ENCODE measurements around the gene EXOC4.
A peak's percentile ranks its signal among the peaks of the same experiment; 100 is the strongest.

EXOC4 gene

DNA sequence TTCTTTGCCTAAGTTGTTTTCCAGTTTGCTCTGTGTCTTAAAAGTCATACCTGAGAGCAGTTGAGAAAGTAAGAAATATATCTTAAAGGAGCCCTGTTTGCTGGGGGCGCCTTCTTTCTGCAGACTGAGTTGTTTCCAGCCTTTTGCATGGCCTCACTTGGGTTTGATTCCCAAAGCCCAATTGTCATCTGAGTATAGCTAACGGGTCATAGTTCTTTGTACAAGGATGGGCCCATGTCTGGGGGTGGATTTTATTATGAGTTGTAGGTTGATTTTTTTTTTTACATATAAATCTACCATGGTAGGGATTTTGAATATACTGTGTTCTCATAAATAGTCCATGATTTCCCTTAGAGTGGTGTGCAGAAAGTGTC lies 555.6 kb downstream of the EXOC4 start:
- DNase-seq, result no peak

DNA sequence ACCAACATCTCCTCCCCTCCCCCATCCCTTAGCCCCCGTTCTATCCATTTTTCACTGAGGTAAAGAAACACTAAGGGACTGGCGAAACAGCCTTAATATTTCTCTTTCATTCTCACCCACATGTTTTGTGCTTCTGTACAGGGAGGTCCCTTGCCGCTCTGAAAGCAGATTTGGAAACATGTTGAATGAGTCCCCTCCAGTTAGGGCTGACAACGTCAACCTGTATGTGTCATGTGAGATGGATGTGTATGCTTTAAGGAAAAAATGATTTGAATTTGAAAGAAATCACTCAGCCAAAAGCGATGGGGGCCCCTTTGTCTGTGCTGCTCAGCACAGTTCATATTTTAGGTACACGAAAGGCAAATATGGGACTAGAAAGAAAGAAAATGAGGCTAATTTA lies 560.0 kb downstream of the EXOC4 start:
- no peak for DNase-seq

DNA sequence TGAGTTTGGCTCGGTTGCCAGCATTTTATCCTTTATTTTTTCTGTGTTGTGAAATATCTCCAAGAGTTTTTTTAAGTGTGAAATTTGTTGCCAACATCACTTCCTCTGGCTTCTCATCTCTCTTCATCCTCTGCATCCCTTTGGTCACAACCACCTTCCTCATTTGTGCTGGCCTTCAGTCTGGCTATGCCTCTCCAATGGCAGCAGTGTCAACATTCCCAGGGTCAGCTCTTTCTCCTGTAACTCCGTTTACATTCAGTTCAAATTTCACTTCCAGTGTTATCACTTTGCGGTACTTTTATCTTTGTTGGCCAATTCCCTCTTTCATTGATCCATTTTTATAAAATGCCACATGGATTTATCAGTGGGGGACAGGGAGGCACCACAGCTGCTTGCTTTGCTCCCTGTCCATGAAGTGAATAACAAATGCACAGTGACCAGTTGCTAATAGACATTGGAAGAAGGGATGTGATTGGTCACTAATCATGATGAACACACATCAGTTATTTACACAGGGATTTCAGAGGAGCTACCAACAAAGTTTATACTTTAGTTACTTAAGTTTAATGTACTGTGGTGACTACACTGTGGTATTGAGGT lies 562.8 kb downstream of the EXOC4 start:
- DNase-seq, result no peak

DNA sequence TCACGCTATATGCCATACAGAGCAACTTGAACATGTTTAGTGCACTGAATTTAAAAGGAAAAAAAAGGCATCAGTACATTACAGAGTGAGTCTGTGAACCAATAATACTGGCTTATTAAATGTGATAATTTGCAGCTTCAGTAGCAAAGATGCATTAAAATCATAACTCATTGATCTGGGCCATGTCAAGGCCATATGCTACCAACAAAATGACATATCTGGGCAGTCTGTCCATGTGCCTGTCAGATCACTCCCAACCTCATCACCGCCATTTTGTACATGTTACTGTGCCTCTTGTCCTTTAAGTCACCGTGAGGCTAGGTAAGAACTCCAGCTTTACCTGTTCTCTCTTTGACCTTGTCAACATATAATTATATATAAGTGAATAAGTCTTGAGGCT lies 566.8 kb downstream of the EXOC4 start:
- DNase-seq, result no peak

DNA sequence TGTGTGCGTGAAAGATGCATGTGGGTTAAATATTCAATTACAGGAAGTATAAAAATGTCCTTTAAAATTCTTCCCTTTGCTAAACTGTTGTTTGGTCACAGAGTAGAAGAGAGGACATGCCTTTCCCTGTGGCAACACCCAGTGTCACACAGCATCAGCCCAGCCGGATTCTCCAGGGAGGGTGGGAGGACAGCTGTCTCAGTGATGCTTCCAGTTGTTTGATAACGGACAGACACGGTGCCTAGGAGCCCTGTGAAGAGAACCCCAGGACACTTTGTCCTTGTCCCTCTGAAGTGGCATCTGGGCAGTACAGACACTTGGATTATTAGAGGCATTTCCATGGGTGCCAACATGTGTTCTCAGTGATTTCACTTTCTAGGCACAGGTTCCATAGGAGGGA lies 567.7 kb downstream of the EXOC4 start:
- no peak for DNase-seq

DNA sequence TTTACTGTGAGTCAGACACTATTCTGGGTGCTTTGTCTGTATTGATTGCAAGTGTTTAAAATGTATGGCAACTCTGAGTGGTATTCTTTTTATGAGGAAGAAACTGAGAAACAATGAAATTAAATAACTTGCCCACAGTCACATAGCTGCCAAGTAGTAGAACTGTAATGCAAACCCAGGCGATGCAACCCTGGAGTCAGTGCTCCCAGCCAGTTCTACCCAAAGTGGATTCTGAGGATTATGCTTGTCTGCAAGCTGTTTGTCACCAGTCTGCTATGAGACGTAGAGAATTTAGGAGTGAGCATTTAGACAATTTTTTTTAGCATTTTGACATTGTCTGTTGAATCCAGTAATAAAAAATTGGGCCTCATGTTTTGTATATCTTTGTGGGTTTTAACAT lies 568.3 kb downstream of the EXOC4 start:
- no peak for DNase-seq

DNA sequence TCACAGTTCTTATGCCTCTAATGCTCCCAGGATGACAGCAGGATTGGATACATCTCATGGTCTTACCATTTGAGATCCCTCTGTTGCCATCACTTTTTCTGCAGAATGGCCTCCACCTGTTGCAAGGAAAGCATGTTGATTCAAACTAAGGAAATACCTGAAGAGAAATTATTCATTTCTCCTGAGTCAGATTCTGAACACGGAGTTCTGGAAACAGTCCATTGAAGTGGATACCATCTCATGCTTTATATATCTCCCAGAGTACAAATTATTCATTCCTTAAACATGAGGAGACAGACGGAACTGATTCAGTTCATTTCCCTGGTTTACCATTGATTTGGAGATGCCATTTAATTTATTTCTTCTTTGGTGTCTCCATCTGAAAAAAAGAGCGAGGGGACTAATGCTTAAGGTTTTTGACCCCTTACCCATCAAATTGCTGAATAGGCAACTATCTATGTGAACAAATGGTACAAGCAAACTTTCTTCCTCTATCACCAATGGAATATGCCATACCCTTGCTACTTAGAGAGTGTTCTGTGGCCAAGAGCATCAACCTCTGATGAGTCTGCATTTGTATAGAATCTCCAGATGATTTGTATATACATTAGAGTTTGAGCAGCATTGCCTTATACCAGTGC lies 569.2 kb downstream of the EXOC4 start:
- no peak for DNase-seq

DNA sequence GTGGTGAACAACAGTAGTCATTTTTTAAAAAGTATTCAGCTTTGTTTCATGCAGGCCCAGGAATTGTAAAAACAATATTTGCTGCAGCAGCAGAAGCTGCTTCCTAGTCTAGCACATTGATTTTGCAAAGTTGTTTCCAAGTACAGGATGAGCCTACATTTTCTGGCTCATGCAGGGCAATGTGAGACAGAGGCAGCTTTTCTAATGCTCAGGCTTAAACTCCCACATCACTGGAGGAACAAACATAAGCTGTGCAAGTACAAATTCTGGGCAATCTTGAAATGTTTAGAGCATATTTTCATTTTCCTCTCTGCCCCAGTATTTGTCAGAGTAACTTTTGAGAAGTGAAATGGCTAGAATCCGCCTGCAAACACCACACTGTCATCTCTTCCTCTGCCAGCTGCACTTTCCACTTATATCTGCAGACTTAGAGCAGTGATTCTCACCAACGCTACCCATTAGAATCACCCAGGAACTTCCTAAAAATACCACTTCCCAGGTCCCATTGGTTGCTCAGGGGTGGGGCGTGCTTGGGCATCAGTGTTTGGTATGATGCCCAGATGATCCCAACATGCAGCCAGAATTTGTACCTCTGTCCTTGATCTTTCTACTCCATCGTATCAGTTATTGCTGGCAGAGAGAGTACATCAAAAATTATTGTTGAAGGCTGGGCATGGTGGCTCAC lies 570.1 kb downstream of the EXOC4 start:
- DNase-seq, result no peak

DNA sequence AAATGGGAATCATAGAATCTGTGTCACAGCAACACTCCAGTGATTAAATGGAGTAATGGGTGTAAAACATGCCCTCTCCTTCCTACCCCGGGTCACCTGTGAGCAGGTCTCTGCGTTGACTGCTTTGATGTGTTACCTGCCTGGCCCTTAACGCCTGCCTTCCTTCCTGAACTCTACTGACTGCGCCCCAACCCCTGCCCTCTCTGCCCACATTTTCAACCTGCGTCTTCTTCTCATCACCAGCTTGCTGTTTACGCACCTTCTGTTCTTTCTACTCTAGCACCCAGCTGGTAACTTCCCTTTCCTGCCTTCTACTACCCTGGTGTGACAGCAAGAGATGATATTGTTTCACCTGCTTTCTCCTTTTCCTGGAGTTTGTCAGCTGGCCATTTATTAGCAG lies 571.3 kb downstream of the EXOC4 start:
- DNase-seq, result no peak

DNA sequence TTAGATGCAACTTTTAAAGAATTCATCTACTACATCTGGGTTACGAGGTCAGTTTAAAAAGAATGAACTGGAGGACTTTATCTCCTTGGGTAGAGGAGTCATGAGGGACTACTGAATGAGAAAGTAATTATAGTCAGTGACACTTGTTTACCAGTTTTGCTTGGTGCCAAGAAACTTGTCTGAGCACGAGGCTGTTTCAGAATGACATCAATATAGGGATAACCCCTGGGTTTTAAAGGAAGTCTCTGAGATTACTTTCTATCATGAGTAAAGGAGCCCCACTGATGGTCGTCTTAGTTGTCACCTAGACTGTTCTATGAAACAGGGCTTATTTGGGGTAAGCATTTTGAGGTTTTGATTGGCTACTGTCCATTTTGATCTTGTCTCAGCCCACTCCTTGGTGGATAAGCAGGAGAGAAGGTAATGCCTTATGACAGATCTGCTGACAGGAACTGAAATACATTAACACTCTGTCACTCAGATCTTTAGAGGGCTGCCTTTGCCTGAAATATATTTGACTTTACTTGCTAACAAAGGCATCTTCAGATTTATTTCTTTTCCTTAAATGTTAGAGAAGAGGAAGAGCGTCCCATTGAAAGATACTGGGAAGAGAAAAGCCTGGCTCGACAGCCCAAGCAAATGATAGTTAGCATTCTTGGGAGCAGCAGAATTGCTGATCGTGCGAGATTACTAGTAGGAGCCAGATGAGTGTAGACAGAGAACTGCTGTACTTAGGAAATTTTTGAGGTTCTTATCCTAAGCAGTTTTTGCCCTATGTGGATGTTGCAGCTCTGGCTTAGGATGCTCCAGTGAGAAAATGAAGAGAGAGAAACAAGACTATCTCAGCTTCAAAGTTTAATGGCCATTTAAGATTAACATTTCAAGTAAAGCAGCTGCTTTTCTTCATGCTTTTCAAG lies 575.1 kb downstream of the EXOC4 start:
- no peak for DNase-seq

DNA sequence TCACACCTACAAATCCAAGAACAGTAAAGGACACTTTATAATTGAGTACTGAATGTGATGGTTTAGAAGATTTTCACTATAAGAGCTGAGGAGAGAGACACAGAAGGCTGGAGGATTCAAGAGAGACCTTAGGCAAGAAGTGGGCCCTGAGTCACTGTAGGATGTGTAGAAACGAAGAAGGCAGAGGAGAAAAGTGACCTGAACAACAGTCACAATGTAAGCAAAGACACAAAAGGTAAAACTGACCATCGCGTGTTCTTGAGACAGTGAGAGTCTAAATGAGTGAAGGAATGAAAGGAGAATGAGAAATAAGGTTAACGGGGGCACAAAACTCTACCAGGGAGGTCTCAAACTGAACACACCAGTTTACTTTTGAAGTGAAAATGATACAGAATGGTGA lies 576.0 kb downstream of the EXOC4 start:
- no peak for DNase-seq

DNA sequence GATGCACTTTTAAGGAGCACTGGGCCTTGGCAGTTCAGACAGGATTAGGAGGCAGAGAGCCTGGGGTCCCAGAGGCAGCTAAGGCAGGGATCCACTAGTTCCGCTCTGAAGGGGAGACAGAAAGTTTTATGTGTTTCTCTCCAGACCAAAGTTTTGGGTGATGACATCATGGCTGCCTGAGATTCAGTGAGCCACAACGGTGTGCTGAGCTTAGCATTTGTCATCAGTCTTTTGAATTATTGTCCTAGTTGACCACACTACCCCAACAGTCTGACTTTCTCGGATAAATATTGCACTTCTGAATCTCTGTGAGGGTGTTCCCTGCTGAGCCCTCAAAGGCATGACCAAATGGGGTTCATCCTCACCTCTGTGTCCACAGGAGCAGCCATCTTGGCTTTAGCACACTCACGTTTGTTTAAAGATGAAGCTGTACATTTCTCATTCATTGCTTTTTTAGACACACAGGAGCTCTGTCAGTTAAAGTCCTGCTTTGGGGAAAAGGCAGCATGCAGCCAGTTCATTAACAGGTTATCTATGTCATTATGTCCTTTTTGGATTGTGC lies 576.5 kb downstream of the EXOC4 start:
- no peak for DNase-seq

DNA sequence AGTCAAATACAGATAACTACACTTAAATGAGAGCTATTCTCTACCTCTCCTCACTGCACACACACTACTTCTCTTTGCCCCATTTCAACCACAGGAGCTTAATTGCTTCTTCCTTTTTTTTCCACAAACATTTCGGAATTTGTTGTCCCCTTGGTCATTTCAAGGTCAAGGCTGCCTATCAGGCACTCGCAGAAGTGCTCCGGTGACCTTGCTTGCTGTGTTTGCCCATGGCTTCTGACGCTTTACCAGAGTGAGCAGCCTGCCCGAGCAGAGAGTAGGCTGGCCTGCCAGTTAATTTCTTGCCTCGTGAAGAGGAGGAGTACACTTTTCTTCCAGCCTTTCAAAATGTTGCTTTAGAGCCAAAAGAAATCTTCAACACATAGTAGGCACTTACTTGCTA lies 577.2 kb downstream of the EXOC4 start:
- DNase-seq, result no peak

DNA sequence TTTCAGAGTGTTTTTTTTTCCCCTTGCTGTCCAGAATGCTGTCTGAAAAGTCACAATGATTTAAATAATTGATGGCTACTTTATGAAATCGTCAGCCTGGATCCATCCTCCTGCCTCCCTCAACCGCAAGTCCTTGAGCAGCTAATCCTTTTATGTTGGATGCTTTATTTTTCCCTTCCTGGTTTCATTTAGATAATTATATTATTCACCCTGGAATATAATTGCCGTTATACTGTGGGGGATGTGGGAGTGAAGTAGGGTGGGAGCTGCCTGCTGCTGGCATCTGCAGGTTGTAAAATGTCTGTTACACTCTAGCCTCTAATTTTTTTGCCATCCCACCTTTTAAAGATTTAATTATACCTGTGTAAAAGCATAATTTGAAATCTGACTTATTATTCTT lies 583.8 kb downstream of the EXOC4 start:
- no peak for DNase-seq

DNA sequence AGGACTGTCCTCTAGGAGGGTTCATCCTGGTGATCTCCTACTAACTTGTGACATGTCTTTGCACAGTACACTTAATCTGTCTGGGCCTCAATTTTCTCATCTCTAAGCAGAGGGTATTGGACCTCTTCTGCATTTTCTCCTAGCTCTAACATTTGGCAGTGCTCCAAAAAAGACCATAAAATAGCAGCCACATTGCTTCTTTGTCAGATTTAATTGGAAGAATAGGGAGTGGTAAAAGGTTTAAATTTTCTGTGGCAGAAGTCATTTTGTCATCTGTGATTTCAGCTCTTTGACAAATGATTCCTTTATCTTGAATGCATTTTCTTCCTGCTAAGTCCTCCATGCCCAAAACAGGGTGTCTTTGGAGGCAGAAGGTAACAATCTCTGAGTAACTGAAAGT lies 584.3 kb downstream of the EXOC4 start:
- no peak for DNase-seq

DNA sequence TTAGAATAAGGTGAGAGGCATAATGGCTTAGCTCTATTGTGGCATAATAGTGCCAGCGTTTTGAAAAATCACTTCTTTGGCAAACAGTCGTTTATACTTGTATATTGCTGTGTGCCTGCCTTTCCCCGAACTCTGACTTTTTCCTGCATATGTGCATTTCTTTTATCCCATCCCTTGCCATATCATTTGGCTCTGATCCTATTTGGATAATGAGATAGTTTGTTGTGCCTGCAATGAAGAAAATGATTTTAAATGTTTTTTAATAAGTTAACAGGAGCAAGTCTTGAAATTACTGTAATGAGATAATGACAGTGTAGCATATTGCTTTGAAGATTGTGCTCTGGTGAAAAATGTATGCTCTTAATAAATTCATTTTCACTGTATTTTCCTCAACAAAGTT lies 586.2 kb downstream of the EXOC4 start:
- DNase-seq, result no peak

DNA sequence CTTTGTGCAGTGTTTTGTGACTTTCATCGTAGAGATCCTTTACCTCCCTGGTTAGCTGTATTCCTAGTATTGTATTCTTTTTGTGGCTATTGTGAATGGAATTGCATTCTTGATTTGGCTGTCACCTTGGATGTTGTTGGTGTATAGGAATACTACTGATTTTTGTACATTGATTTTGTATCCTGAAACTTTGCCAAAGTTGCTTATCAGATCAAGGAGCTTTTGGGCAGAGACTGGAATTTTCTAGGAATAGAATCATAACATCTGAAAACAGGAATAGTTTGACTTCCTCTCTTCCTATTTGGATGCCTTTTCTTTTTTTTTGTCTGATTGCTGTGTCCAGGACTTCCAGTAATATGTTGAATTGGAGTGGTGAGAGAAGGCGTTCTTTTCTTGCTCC lies 590.5 kb downstream of the EXOC4 start:
- no peak for DNase-seq

DNA sequence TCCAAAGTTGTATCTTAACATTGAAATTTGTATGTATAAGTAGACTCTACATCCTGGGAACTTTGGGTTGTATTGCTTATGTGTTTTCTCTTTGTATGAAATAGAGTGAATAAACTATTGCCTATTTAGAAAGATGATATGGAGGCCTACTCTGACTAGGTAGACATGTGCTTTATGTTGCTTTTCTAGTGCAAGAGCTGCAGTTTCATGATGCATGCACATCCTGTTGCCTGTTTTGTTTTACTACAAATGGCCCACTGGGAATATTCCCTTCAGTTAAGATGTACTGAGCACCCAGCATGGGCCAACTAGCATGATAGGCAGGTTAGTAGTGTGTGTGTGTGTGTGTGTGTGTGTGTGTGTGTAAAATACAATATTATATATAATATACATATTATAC lies 592.1 kb downstream of the EXOC4 start:
- peak; percentile 30 for DNase-seq

DNA sequence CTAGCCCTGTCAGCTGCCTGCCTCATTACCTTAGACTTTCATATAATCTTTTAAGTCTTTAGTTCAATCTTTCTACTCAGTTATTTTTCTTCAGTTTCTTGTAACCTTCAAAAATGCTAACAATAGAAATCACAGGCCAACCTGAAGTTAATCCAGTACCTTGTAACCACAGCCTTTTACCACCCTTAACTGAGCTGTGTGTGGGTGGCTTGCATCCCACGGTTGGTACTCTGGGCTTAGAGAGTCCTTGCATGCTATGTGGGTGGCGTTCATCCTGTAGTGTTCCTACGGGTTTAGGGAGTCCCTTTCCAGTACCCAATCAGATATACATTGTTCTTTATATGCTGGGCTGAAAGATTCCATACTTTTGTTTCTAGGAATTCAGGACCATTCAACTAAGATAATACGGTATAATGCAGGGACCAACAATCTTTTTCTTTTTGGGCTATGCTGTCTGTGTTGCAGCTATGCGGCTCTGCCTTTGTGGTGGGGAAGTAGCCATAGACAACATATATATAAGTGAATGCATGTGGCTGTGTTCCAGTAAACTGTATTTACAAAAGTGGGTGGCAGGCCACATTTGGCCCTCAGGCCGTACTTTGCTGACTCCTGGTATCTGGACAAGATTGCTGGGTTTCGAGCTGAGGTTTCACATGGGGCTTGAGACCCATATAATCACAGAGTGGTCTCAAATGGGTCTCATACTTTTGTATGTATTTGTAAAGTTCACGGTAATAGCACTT lies 593.5 kb downstream of the EXOC4 start:
- no peak for DNase-seq

DNA sequence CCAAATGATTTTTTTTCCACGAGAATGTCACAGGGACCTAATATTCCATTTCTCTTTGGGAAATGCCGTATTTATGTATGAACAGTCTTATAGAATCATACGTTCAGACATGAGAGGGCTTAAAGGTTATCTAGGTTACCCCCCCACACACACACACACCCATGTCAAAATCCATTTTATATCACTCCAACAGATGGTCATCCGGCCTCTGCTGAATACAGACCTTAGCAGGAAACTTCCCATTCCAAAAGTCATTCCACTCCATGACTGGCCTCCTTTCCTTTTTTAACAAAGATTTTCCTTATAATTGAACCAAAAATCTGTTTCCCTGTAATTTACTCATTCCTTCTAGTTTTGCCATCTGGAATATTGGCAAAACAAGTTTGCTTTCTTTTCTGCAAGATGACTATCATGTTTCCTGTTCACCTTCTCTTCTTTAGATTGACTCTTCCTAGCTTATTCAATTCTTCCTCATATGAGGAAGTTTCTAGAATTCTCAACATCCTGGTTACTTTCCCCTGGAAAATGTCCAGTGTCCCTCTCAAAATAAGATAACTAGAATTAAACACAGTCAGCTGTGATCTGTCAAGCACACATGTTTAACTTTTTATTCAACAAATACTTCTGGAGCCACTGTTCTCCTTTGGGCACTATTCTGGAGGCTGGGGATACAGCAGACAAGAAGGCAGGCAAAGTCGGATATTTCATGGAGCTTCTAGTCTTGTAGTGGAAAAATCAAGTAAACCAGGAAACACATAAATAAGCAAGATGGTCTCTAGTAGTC lies 597.8 kb downstream of the EXOC4 start:
- DNase-seq, result no peak

DNA sequence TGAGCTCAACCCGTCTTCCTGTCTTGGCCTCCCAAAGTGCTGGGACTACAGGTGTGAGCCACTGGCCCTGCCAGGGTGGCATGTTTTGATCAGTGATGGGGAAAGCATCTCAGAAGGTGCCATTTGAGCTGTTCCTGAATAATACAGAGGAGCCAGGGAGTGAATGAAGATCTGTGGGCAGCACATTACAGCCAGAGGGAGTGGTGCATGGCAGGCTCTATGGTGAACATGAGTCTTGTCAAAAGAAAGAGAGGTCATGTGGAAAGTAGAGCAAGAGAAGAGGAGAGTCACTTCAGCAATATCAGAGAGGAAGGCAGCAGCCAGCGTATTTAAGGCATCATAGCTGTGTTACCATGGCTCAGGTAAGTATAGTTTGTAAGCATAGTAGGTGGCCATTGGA lies 598.5 kb downstream of the EXOC4 start:
- no peak for DNase-seq

Data from NCI-H2171 treated with DMSO at 0.1 percent for 48 hours (cell line).